HUES64 (cell line): Measurements from ENCODE around the gene CDKAL1.
"Not testable (repeated sequence)": the region's sequence is repeated elsewhere in the genome, so short reads cannot be mapped to it uniquely, and the experiment has no call there.

Source experiments
- H3K27ac ChIP-seq: 2 replicates; pipeline ENCODE4 v1.7.0; 2013; ENCODE audit warnings: low read depth, low read length, inconsistent platforms
- H3K27me3 ChIP-seq: 2 replicates; pipeline ENCODE4 v1.6.1; 2013; ENCODE audit warnings: mild to moderate bottlenecking, low read length; ENCODE audit not compliant: insufficient read depth
- H3K36me3 ChIP-seq: 2 replicates; pipeline ENCODE4 v1.6.1; 2013; ENCODE audit warnings: mild to moderate bottlenecking, low read length; ENCODE audit not compliant: insufficient read depth
- H3K4me1 ChIP-seq: 2 replicates; pipeline ENCODE4 v1.6.1; 2013; ENCODE audit warnings: mild to moderate bottlenecking, low read length, moderate library complexity; ENCODE audit not compliant: insufficient read depth
- H3K4me3 ChIP-seq: 2 replicates; pipeline ENCODE4 v1.5.1; 2013; ENCODE audit warnings: mild to moderate bottlenecking, low read length, moderate library complexity
- H3K9ac ChIP-seq: 2 replicates; pipeline ENCODE4 v1.6.1; 2013; ENCODE audit warnings: mild to moderate bottlenecking, low read depth, low read length
- H3K9me3 ChIP-seq: 2 replicates; pipeline ENCODE4 v1.6.1; 2013; ENCODE audit warnings: low read depth, low read length; ENCODE audit not compliant: insufficient read depth
- WGBS: fragments of 150-250, 120-280 bp; methylation state at CpG from one replicate; pipeline ENCODE4 v1.1.7; 2013; ENCODE audit warnings: missing lambda C conversion rate; 5-methylcytosine and 5-hydroxymethylcytosine counted together

The CDKAL1 gene

GRCh38 chr6:20922743-20923142 is 388.5 kb downstream of the CDKAL1 start:
- Histone ChIP-seq H3K36me3 (no peaks in the 10 kb centered on the region), H3K9ac (no peak overlapping the region), H3K4me1 (no peaks in the 10 kb centered on the region; the same call in 1 of the 2 replicates), H3K27me3 (no peaks in the 10 kb centered on the region), H3K27ac (no peak overlapping the region), H3K9me3 (no peaks in the 10 kb centered on the region), H3K4me3 (no peak overlapping the region)

- H3K9ac ChIP-seq, H3K27me3 ChIP-seq, H3K36me3 ChIP-seq, H3K4me3 ChIP-seq, H3K4me1 ChIP-seq, H3K9me3 ChIP-seq, H3K27ac ChIP-seq: not testable (repeated sequence)
- 93% methylated on average over 3 of the region's 3 CpGs for WGBS
Observed at GRCh38 chr6:20924094-20924493, 389.8 kb downstream of the CDKAL1 start.

- Histone ChIP-seq H3K27me3 (no peaks in the 10 kb centered on the region), H3K9me3 (no peaks in the 10 kb centered on the region), H3K27ac (no peak overlapping the region), H3K4me3 (no peak overlapping the region), H3K36me3 (no peaks in the 10 kb centered on the region), H3K4me1 (no peaks in the 10 kb centered on the region; the same call in 1 of the 2 replicates), H3K9ac (no peak overlapping the region)
- 79% methylated on average over 3 of the region's 3 CpGs for WGBS
Observed at GRCh38 chr6:20924911-20925543, 390.8 kb downstream of the CDKAL1 start.

- 82% methylated on average over 5 of the region's 8 CpGs for WGBS
- no peaks in the 10 kb centered on the region for H3K27me3 ChIP-seq
Observed at GRCh38 chr6:20927130-20927860, 393.0 kb downstream of the CDKAL1 start.

GRCh38 chr6:20929283-20929682 is 395.0 kb downstream of the CDKAL1 start:
- H3K4me3 ChIP-seq, result no peak overlapping the region
- H3K9ac ChIP-seq, result no peak overlapping the region
- 93% methylated on average over 4 of the region's 4 CpGs for WGBS
- no peaks in the 10 kb centered on the region for H3K36me3 ChIP-seq
- no peaks in the 10 kb centered on the region for H3K9me3 ChIP-seq
- H3K27me3 ChIP-seq, result no peaks in the 10 kb centered on the region
- H3K4me1 ChIP-seq, result peaks cover 21% of the 10 kb centered on the region
- H3K27ac ChIP-seq, result no peak overlapping the region

More at GRCh38 chr6:20927130-20927860, 393.0 kb downstream of the CDKAL1 start:
- H3K4me1 ChIP-seq, result peaks cover 2% of the 10 kb centered on the region
- H3K9ac ChIP-seq, result no peak overlapping the region
- H3K9me3 ChIP-seq, result no peaks in the 10 kb centered on the region
- H3K4me3 ChIP-seq, result no peak overlapping the region
- no peak overlapping the region for H3K27ac ChIP-seq
- H3K36me3 ChIP-seq, result no peaks in the 10 kb centered on the region

- H3K27me3 ChIP-seq, result no peaks in the 10 kb centered on the region
- no peak overlapping the region for H3K9ac ChIP-seq
- 93% methylated on average over 3 of the region's 3 CpGs for WGBS
- H3K36me3 ChIP-seq, result no peaks in the 10 kb centered on the region
- H3K4me3 ChIP-seq, result no peak overlapping the region
- H3K27ac ChIP-seq, result no peak overlapping the region
- peaks cover 21% of the 10 kb centered on the region for H3K4me1 ChIP-seq
- no peaks in the 10 kb centered on the region for H3K9me3 ChIP-seq
Observed at GRCh38 chr6:20931093-20931492, 396.8 kb downstream of the CDKAL1 start.

- Histone ChIP-seq H3K4me3 (no peak overlapping the region), H3K9ac (no peak overlapping the region), H3K27ac (peak overlapping the region; percentile 43; the same call in 1 of the 2 replicates), H3K27me3 (no peaks in the 10 kb centered on the region), H3K36me3 (no peaks in the 10 kb centered on the region), H3K9me3 (no peaks in the 10 kb centered on the region), H3K4me1 (peaks cover 21% of the 10 kb centered on the region)
- WGBS, result 88% methylated on average over 4 of the region's 6 CpGs
Observed at GRCh38 chr6:20931772-20932171, 397.5 kb downstream of the CDKAL1 start.

GRCh38 chr6:20932284-20932683 is 398.0 kb downstream of the CDKAL1 start:
- Histone ChIP-seq H3K9ac (no peak overlapping the region), H3K9me3 (no peaks in the 10 kb centered on the region), H3K4me1 (peaks cover 21% of the 10 kb centered on the region), H3K4me3 (no peak overlapping the region), H3K36me3 (no peaks in the 10 kb centered on the region), H3K27me3 (no peaks in the 10 kb centered on the region), H3K27ac (peak overlapping the region; percentile 64; the same call in 1 of the 2 replicates)
- WGBS, result 82% methylated on average over 5 of the region's 5 CpGs

GRCh38 chr6:20933057-20933788 is 399.0 kb downstream of the CDKAL1 start:
- Histone ChIP-seq H3K4me3 (no peak overlapping the region), H3K4me1 (peaks cover 22% of the 10 kb centered on the region), H3K27ac (peak overlapping the region; percentile 40), H3K9me3 (no peaks in the 10 kb centered on the region), H3K36me3 (no peaks in the 10 kb centered on the region), H3K9ac (no peak overlapping the region), H3K27me3 (no peaks in the 10 kb centered on the region)
- WGBS, result 64% methylated on average over 1 of the region's 2 CpGs

- no peaks in the 10 kb centered on the region for H3K36me3 ChIP-seq
- no peaks in the 10 kb centered on the region for H3K27me3 ChIP-seq
- WGBS, result 96% methylated on average over 2 of the region's 2 CpGs
Observed at GRCh38 chr6:20936949-20937348, 402.7 kb downstream of the CDKAL1 start.

GRCh38 chr6:20939161-20939775 is 405.0 kb downstream of the CDKAL1 start:
- Histone ChIP-seq H3K9ac (no peak overlapping the region), H3K9me3 (peaks cover 9% of the 10 kb centered on the region; the same call in 1 of the 2 replicates), H3K4me3 (no peak overlapping the region), H3K27ac (no peak overlapping the region), H3K4me1 (peaks cover 19% of the 10 kb centered on the region), H3K27me3 (no peaks in the 10 kb centered on the region), H3K36me3 (no peaks in the 10 kb centered on the region)

More at GRCh38 chr6:20936949-20937348, 402.7 kb downstream of the CDKAL1 start:
- no peak overlapping the region for H3K9ac ChIP-seq
- H3K4me1 ChIP-seq, result peaks cover 40% of the 10 kb centered on the region
- H3K27ac ChIP-seq, result no peak overlapping the region
- H3K9me3 ChIP-seq, result no peaks in the 10 kb centered on the region
- no peak overlapping the region for H3K4me3 ChIP-seq
